C4-2B (cell line): ENCODE results near the gene SIL1.

Source experiments
- CTCF ChIP-seq: fragments of 450-650 bp; conservative IDR thresholded peaks from 2 replicates; pipeline ENCODE4 v1.5.1; 2017; ENCODE audit warnings: mild to moderate bottlenecking
- ZFX ChIP-seq: fragments of 450-650 bp; IDR thresholded peaks from 2 replicates; pipeline ENCODE4 v1.6.1; 2017

GRCh38 chr5:139164020-139164419, 34.1 kb downstream of the SIL1 start:
- TF ChIP-seq CTCF (no peak), ZFX (no peak)
